Brain microvascular endothelial cell (primary cell): Measurements from ENCODE around the gene SIN3B.

Experiments used
- DNase-seq: peaks from one replicate; pipeline ENCODE4 v3.0.0-alpha.2; 2020
- H3K27ac ChIP-seq: fragments of 250-450 bp; sonication (Bioruptor Pico); 2 replicates; pipeline ENCODE4 v1.5.1; 2020; ENCODE audit warnings: mild to moderate bottlenecking, moderate library complexity
- H3K27me3 ChIP-seq: fragments of 250-450 bp; sonication (Bioruptor Pico); replicated peaks from 2 replicates; pipeline ENCODE4 v1.5.1; 2020; ENCODE audit warnings: mild to moderate bottlenecking
- H3K36me3 ChIP-seq: fragments of 250-450 bp; sonication (Bioruptor Pico); replicated peaks from 2 replicates; pipeline ENCODE4 v1.5.1; 2020; ENCODE audit warnings: mild to moderate bottlenecking
- H3K4me3 ChIP-seq: 2 replicates; pipeline ENCODE4 v1.5.1; 2011; ENCODE audit warnings: low read depth, mild to moderate bottlenecking, control low read depth, low read length, moderate library complexity
- in situ Hi-C: cut with HindIII; loops from 2 replicates; pipeline ENCODE4 v1.10.0; 2017; ENCODE audit warnings: low sequenced_read_pairs, low pct_ligation_motif_present
- TF ChIP-seq, protein P1 (sequence below): IDR thresholded peaks from 2 replicates; pipeline ENCODE4 v1.5.1; 2011; ENCODE audit warnings: low read depth, mild to moderate bottlenecking, moderate library complexity, low read length, control low read depth, inconsistent platforms; ENCODE audit errors: missing control alignments

Gene SIN3B

GRCh38 chr19:16846901-16847300 lies 17.7 kb downstream of the SIN3B start:
- peaks cover 68% of the 10 kb centered on the region for H3K36me3 ChIP-seq
- in situ Hi-C loops, result no loop called here
- no peaks in the 10 kb centered on the region for H3K27me3 ChIP-seq
- H3K27ac ChIP-seq, result no peak overlapping the region
- TF ChIP-seq, protein P1, sequence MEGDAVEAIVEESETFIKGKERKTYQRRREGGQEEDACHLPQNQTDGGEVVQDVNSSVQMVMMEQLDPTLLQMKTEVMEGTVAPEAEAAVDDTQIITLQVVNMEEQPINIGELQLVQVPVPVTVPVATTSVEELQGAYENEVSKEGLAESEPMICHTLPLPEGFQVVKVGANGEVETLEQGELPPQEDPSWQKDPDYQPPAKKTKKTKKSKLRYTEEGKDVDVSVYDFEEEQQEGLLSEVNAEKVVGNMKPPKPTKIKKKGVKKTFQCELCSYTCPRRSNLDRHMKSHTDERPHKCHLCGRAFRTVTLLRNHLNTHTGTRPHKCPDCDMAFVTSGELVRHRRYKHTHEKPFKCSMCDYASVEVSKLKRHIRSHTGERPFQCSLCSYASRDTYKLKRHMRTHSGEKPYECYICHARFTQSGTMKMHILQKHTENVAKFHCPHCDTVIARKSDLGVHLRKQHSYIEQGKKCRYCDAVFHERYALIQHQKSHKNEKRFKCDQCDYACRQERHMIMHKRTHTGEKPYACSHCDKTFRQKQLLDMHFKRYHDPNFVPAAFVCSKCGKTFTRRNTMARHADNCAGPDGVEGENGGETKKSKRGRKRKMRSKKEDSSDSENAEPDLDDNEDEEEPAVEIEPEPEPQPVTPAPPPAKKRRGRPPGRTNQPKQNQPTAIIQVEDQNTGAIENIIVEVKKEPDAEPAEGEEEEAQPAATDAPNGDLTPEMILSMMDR, result no peak
- no peak overlapping the region for H3K4me3 ChIP-seq
- DNase-seq, result no peak

DNA sequence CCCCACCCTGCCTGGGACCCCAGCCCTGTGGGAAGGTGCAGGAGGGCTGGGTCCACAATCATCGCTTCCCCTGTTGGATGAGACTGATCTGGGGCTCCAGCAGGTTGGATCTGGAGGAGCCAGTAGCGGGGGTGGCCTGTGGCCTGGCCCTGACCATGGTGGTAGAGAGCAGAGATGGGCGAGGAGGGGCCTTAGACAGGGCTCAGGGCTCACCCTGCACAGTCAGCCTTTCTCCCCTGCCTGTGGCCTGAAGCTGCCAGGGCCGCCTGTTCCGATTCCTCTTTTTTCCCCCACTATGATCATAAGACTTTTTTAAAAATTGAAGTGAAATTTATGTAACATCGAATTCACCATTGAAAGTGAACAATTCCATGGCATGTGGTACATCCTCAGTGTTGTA lies 18.2 kb downstream of the SIN3B start:
- DNase-seq, result no peak
- H3K4me3 ChIP-seq, result no peak overlapping the region
- TF ChIP-seq, protein P1, result no peak

DNA sequence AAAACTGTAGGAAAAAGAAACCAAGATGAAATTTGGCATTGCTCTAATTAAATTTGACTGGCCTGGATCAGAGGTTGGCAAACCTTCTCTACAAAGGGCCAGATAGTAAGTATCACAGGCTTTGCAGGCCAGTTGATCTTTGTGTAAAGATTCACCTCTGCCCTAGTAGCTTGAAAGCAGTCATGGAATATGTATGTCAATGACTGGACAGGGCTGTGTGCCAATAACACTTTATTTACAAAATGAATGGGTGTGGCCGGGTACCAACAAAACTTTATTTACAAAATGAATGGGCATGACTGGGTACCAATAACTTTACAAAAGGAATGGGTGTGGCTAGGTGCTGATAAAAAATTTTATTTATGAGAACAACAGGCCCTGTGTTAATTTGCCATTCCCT lies 20.0 kb downstream of the SIN3B start:
- TF ChIP-seq, protein P1, result no peak
- in situ Hi-C loops, result no loop called here
- DNase-seq, result no peak
- Histone ChIP-seq H3K36me3 (peaks cover 73% of the 10 kb centered on the region), H3K27me3 (no peaks in the 10 kb centered on the region), H3K27ac (no peak overlapping the region), H3K4me3 (no peak overlapping the region)

More for the DNA sequence above, 18.2 kb downstream of the SIN3B start:
- no peak overlapping the region for H3K27ac ChIP-seq
- in situ Hi-C loops, result no loop called here
- no peaks in the 10 kb centered on the region for H3K27me3 ChIP-seq
- H3K36me3 ChIP-seq, result peaks cover 72% of the 10 kb centered on the region

DNA sequence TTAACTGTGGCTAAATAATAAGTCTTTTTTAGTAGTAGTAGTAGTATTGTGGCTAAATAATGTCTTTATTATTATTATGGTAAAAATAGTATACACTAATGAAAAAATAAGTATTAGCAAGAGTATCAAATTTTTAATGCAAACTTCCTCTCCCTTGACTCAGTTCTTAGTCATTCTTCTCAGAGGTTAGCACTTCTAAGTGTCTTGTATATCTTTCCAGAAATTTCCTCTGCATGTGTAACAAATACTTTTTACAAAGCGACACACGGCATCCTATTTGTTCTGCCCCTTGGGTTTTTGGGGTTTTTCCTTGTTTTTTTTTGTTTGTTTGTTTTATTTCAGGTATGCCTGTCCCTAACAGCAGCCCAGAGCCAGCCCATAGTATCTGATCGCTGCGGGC lies 20.9 kb downstream of the SIN3B start:
- H3K36me3 ChIP-seq, result peaks cover 76% of the 10 kb centered on the region
- no peak for DNase-seq
- H3K27me3 ChIP-seq, result no peaks in the 10 kb centered on the region
- in situ Hi-C loops, result no loop called here
- no peak overlapping the region for H3K4me3 ChIP-seq
- TF ChIP-seq, protein P1, result no peak
- H3K27ac ChIP-seq, result peak overlapping the region; percentile 9

GRCh38 chr19:16851031-16851712 lies 22.0 kb downstream of the SIN3B start:
- Histone ChIP-seq H3K27ac (no peak overlapping the region), H3K4me3 (no peak overlapping the region), H3K36me3 (peaks cover 72% of the 10 kb centered on the region), H3K27me3 (no peaks in the 10 kb centered on the region)
- in situ Hi-C loops, result no loop called here
- peak; percentile 49 for DNase-seq
- TF ChIP-seq, protein P1, result no peak

- Histone ChIP-seq H3K4me3 (no peak overlapping the region), H3K36me3 (peaks cover 60% of the 10 kb centered on the region), H3K27me3 (no peaks in the 10 kb centered on the region), H3K27ac (no peak overlapping the region)
- in situ Hi-C loops, result no loop called here
- DNase-seq, result no peak
- TF ChIP-seq, protein P1, result no peak
Measured at GRCh38 chr19:16853066-16853465, 23.9 kb downstream of the SIN3B start.
